Esophagus muscularis mucosa (tissue), 4 donors: ENCODE data around the gene GRIN3A. TPM values are rescaled to one million over a fixed set of nuclear protein-coding genes. Genes with fewer than 3 reads are reported as not detected.
"Not testable (repeated sequence)": the region's sequence is repeated elsewhere in the genome, so short reads cannot be mapped to it uniquely, and the experiment has no call there.

Experiments used
- DNase-seq: peaks from one replicate; pipeline ENCODE4 v3.0.0-alpha.2; 2017; ENCODE audit errors: extremely low spot score
- H3K27ac ChIP-seq, 4 donors: fragments of 200-600 bp; sonication (generic); replicated peaks in 1 of 4; 1 replicate in 3 of 4; 2 replicates in 1 of 4; pipeline ENCODE4 v1.5.1; 2016 to 2019; ENCODE audit warnings: mild to moderate bottlenecking in 1 of 4
- H3K27me3 ChIP-seq, 4 donors: fragments of 200-600 bp; sonication (generic); one replicate each; pipeline versions ENCODE4 v1.5.1 to v1.6.0; 2016 to 2019
- H3K36me3 ChIP-seq, 4 donors: fragments of 200-600 bp; sonication (generic); one replicate each; pipeline ENCODE4 v1.5.1; 2016 to 2019
- H3K4me1 ChIP-seq, 4 donors: fragments of 200-600 bp; sonication (generic); one replicate each; pipeline ENCODE4 v1.5.1; 2016 to 2019
- H3K4me3 ChIP-seq, 4 donors: fragments of 200-600 bp; sonication (generic); 1 replicate in 2 of 4; 2 replicates in 2 of 4; pipeline ENCODE4 v1.5.1; 2016 to 2019; ENCODE audit warnings: mild to moderate bottlenecking in 4 of 4, moderate library complexity in 1 of 4
- H3K9me3 ChIP-seq, 4 donors: fragments of 200-600 bp; sonication (generic); 1 replicate in 3 of 4; 2 replicates in 1 of 4; pipeline ENCODE4 v1.5.1; 2016 to 2019
- CTCF ChIP-seq, 3 experiments: fragments of 200-600 bp in 2 of 3; fragments of 450-650 bp in 1 of 3; sonication (generic) in 2 of 3; IDR thresholded peaks; one replicate each; pipeline ENCODE4 v1.5.1; 2017 to 2019; ENCODE audit warnings: antibody characterized with exemption in 3 of 3, mild to moderate bottlenecking in 2 of 3, moderate library complexity in 1 of 3
- EP300 ChIP-seq: sonication (generic); formaldehyde crosslinking; IDR thresholded peaks from one replicate; pipeline ENCODE4 v1.6.1; 2017; ENCODE audit warnings: antibody characterized with exemption
- POLR2A ChIP-seq: fragments of 450-650 bp; IDR thresholded peaks from one replicate; pipeline ENCODE4 v1.6.1; 2017; ENCODE audit warnings: antibody characterized with exemption, moderate library complexity, mild to moderate bottlenecking, low read depth
- POLR2AphosphoS5 ChIP-seq, 2 donors: sonication (generic); formaldehyde crosslinking; IDR thresholded peaks; one replicate each; pipeline ENCODE4 v1.6.1; 2017; ENCODE audit warnings: antibody characterized with exemption in 2 of 2
- WGBS: methylation state at CpG from one replicate; pipeline ENCODE4 v1.1.5; 2018; 5-methylcytosine and 5-hydroxymethylcytosine counted together
- intact Hi-C: fragments of 100-400 bp; cut with DNase I; formaldehyde crosslinking; loops from one replicate; pipeline ENCODE4 v1.15.1; 2023
- total RNA-seq, 4 donors: library from RNA; depleted of rRNA; stranded (reverse); fragments of >200 nt; gene quantifications; one replicate each; pipeline versions ENCODE4 v1.1.0 to v1.2.1, GENCODE V29; 2016

Gene GRIN3A
- total RNA-seq, 4 donors from 2014 or later = under 0.01 to 0.58 (median 0.37) TPM

DNA sequence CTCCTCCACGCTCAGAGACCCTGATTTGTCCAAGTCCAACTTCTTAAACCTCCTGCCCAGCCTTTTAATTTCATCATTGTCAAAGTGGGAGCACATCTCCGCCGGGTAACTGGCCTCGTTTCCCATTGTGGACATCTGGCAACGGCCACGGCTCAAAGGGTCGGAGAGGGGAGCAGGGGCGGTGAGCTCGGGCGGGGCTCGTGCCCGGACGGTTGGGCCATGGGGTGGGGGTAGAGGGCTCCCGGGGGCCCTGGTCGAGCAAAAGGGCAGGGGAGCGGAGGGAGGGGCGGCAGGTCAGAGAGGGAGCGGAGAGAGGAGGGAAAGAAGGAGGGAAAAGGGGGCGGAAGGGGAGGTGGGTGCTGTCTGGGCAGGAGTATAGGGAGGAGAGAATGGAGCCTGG, 143.7 kb downstream of the GRIN3A start, which contains the start of gene PPP3R2:
Gene PPP3R2 (minus strand): TSS at position 174 of the 400 bp plus-strand sequence. CDS start 48 bp downstream, at position 126.
- TF ChIP-seq POLR2A (no peak), CTCF (IDR thresholded peaks at IDR 0.05) (no peak), EP300 (no peak), POLR2AphosphoS5 (IDR thresholded peaks at IDR 0.05) (no peak)
- H3K36me3 ChIP-seq = no peaks in the 10 kb centered on the region
- no peaks in the 10 kb centered on the region for H3K9me3 ChIP-seq
- peak; percentile 64 for DNase-seq
- H3K27me3 ChIP-seq = peaks cover 0 to 17% (median 0%) of the 10 kb centered on the region in 4 donors
- H3K4me1 ChIP-seq = no peaks in the 10 kb centered on the region
- no peak within 1 kb of the TSS for H3K27ac ChIP-seq
- intact Hi-C loops = no loop called here
- H3K4me3 ChIP-seq = no peak within 1 kb of the TSS
- WGBS = 78% methylated on average over 19 of the region's 19 CpGs

DNA sequence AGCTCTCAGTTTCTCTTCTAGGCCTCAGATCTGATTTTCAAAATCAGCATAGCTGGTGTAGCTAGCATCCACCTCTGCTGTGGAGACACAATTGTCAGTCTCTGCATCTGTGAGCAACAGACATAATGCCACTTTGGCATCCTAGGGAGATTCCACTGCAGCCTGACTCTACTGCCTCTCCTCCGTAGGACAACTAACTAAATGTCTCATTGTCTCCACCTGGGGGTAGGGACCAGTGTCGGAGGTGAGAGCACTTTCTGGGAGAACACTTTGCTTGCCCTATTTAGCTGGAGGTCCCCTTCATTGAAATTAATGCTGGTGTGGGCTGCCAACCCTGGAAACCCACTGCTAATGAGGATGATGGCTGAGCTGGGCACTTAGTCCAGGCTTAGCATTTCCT, 145.1 kb downstream of the GRIN3A start:
- peak; percentile 64 for DNase-seq
- H3K9me3 ChIP-seq = no peaks in the 10 kb centered on the region
- TF ChIP-seq EP300 (no peak), POLR2AphosphoS5 (IDR thresholded peaks at IDR 0.05) (no peak), CTCF (IDR thresholded peaks at IDR 0.05) (no peak), POLR2A (no peak)

DNA sequence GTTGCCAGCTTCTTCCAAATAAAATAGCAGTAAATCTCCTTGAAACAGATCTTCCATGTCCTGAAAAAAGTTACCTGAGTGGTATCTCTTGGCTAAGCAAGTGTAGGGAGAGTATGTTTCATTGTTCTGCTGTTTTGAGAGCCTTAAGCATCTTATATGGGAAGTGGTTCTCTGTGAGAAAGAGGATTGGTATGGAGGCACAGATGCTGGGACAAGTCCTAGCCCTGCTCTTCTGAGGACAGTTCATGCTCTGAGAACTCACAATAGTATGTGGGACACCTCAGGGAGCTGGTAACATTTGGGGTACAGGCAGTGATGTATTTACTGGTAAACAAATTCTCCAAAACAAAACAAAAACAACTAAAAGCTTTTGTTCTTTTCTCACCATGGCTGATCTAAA, 145.7 kb downstream of the GRIN3A start:
- intact Hi-C loops = no loop called here
- DNase-seq = peak; percentile 42
- no peak for TF ChIP-seq POLR2AphosphoS5 (IDR thresholded peaks at IDR 0.05)
- no peak for TF ChIP-seq POLR2A
- TF ChIP-seq CTCF (IDR thresholded peaks at IDR 0.05) = no peak
- no peak for TF ChIP-seq EP300
- Histone ChIP-seq H3K27ac (no peak overlapping the region), H3K9me3 (no peaks in the 10 kb centered on the region), H3K4me1 (no peaks in the 10 kb centered on the region), H3K4me3 (no peak overlapping the region), H3K36me3 (no peaks in the 10 kb centered on the region), H3K27me3 (peaks cover 0 to 8% (median 0%) of the 10 kb centered on the region in 4 donors)

More for the DNA sequence above, 145.1 kb downstream of the GRIN3A start:
- H3K27me3 ChIP-seq = peaks cover 0 to 9% (median 0%) of the 10 kb centered on the region in 4 donors
- no peaks in the 10 kb centered on the region for H3K36me3 ChIP-seq
- intact Hi-C loops = no loop called here
- H3K4me1 ChIP-seq = no peaks in the 10 kb centered on the region
- H3K4me3 ChIP-seq = no peak overlapping the region
- H3K27ac ChIP-seq = no peak overlapping the region
- 100% methylated on average over 1 of the region's 2 CpGs for WGBS

- no peak for TF ChIP-seq CTCF (IDR thresholded peaks at IDR 0.05)
- no peak for TF ChIP-seq EP300
- TF ChIP-seq POLR2A = no peak
- TF ChIP-seq POLR2AphosphoS5 (IDR thresholded peaks at IDR 0.05) = no peak
- no peak overlapping the region for H3K4me3 ChIP-seq
- H3K27ac ChIP-seq = no peak overlapping the region
- no peaks in the 10 kb centered on the region for H3K4me1 ChIP-seq
- no peaks in the 10 kb centered on the region for H3K36me3 ChIP-seq
- H3K9me3 ChIP-seq = no peaks in the 10 kb centered on the region
- intact Hi-C loops = no loop called here
- peaks cover 0 to 8% (median 0%) of the 10 kb centered on the region in 4 donors for H3K27me3 ChIP-seq
- DNase-seq = no peak
Observed at GRCh38 chr9:101591787-101592446, 146.5 kb downstream of the GRIN3A start.

DNA sequence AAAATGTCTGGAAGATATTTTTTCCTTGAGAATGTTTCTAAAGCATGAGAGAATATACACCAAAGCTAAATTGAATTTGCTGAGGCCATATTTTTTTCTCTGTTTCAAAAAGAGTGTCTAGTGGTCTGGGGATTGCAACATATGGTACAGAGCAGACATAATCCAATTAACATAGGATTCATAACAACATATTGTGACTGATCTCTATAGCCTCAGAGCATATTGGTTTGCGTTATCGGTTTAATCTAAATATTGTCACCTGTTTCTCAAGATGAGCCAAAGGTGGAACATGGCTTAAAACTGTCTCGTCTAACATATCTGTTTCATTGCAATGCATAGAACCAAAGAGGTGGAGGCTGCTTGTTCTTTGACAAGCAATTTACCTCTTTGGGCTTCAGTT, 147.5 kb downstream of the GRIN3A start:
- H3K4me1 ChIP-seq = no peaks in the 10 kb centered on the region
- H3K9me3 ChIP-seq = no peaks in the 10 kb centered on the region
- H3K27me3 ChIP-seq = peaks cover 0 to 8% (median 0%) of the 10 kb centered on the region in 4 donors
- intact Hi-C loops = no loop called here
- no peak overlapping the region for H3K4me3 ChIP-seq
- DNase-seq = no peak
- no peak for TF ChIP-seq CTCF (IDR thresholded peaks at IDR 0.05)
- no peak for TF ChIP-seq EP300
- TF ChIP-seq POLR2AphosphoS5 (IDR thresholded peaks at IDR 0.05) = no peak
- TF ChIP-seq POLR2A = no peak
- 94% methylated on average over 3 of the region's 3 CpGs for WGBS
- no peaks in the 10 kb centered on the region for H3K36me3 ChIP-seq
- no peak overlapping the region for H3K27ac ChIP-seq

GRCh38 chr9:101590074-101590473, 148.4 kb downstream of the GRIN3A start:
- DNase-seq, H3K27ac ChIP-seq, H3K36me3 ChIP-seq, H3K4me1 ChIP-seq, intact Hi-C loops, H3K4me3 ChIP-seq, H3K27me3 ChIP-seq, H3K9me3 ChIP-seq: not testable (repeated sequence)
- WGBS = 86% methylated on average over 6 of the region's 6 CpGs
